Glutamatergic neuron (in vitro differentiated cells): ENCODE results near the gene GPRC5B. TPM values are rescaled to one million over a fixed set of nuclear protein-coding genes. Genes with fewer than 3 reads are reported as not detected.

Experiments used
- DNase-seq: peaks from one replicate; pipeline ENCODE4 v3.0.0; 2022
- H3K27ac Mint-ChIP-seq: one replicate; pipeline ENCODE4 v1.8.0; 2020; ENCODE audit warnings: mild to moderate bottlenecking, mixed read lengths, inconsistent platforms; ENCODE audit not compliant: unreplicated experiment
- H3K27me3 Mint-ChIP-seq: one replicate; pipeline ENCODE4 v1.8.0; 2020; ENCODE audit warnings: mild to moderate bottlenecking, moderate library complexity, mixed read lengths, inconsistent platforms; ENCODE audit not compliant: unreplicated experiment
- H3K36me3 Mint-ChIP-seq: one replicate; pipeline ENCODE4 v1.8.0; 2020; ENCODE audit warnings: mild to moderate bottlenecking, mixed read lengths, inconsistent platforms; ENCODE audit not compliant: unreplicated experiment
- H3K4me1 Mint-ChIP-seq: one replicate; pipeline ENCODE4 v1.8.0; 2020; ENCODE audit warnings: mild to moderate bottlenecking, low read depth, mixed read lengths, inconsistent platforms; ENCODE audit not compliant: unreplicated experiment
- H3K4me3 Mint-ChIP-seq: one replicate; pipeline ENCODE4 v1.8.0; 2020; ENCODE audit warnings: mild to moderate bottlenecking, mixed read lengths, inconsistent platforms; ENCODE audit not compliant: unreplicated experiment
- H3K9me3 Mint-ChIP-seq: one replicate; pipeline ENCODE4 v1.8.0; 2020; ENCODE audit warnings: mild to moderate bottlenecking, moderate library complexity, mixed read lengths, inconsistent platforms; ENCODE audit not compliant: unreplicated experiment
- total RNA-seq: library from RNA; stranded (reverse); fragmentation: NEBNext Ultra II Directional; extraction: Animal tissue kit (Norgen Biotek cat#: 25700); gene quantifications from one replicate; pipeline ENCODE4 v1.2.1, GENCODE V29; 2021; ENCODE audit not compliant: unreplicated experiment
- TF ChIP-seq, protein P1 (sequence below): fragments of 200-600 bp; sonication (generic); IDR thresholded peaks from one replicate; pipeline ENCODE4 v1.5.0; 2021; ENCODE audit not compliant: partially characterized antibody, unreplicated experiment

The GPRC5B gene
- total RNA-seq, 1 donor from 2014 or later, result 8.7 TPM

GRCh38 chr16:19864566-19864965 lies 20.1 kb downstream of the GPRC5B start:
- DNase-seq, result no peak
- H3K4me3 Mint-ChIP-seq, result no peak overlapping the region
- peaks cover 2% of the 10 kb centered on the region for H3K27me3 Mint-ChIP-seq
- no peaks in the 10 kb centered on the region for H3K4me1 Mint-ChIP-seq
- peaks cover 4% of the 10 kb centered on the region for H3K36me3 Mint-ChIP-seq
- peaks cover 5% of the 10 kb centered on the region for H3K9me3 Mint-ChIP-seq
- TF ChIP-seq, protein P1, sequence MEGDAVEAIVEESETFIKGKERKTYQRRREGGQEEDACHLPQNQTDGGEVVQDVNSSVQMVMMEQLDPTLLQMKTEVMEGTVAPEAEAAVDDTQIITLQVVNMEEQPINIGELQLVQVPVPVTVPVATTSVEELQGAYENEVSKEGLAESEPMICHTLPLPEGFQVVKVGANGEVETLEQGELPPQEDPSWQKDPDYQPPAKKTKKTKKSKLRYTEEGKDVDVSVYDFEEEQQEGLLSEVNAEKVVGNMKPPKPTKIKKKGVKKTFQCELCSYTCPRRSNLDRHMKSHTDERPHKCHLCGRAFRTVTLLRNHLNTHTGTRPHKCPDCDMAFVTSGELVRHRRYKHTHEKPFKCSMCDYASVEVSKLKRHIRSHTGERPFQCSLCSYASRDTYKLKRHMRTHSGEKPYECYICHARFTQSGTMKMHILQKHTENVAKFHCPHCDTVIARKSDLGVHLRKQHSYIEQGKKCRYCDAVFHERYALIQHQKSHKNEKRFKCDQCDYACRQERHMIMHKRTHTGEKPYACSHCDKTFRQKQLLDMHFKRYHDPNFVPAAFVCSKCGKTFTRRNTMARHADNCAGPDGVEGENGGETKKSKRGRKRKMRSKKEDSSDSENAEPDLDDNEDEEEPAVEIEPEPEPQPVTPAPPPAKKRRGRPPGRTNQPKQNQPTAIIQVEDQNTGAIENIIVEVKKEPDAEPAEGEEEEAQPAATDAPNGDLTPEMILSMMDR, result no peak
- no peak overlapping the region for H3K27ac Mint-ChIP-seq

- no peak overlapping the region for H3K4me3 Mint-ChIP-seq
These were observed 20.7 kb downstream of the GPRC5B start for GRCh38 chr16:19863990-19864389.

DNA sequence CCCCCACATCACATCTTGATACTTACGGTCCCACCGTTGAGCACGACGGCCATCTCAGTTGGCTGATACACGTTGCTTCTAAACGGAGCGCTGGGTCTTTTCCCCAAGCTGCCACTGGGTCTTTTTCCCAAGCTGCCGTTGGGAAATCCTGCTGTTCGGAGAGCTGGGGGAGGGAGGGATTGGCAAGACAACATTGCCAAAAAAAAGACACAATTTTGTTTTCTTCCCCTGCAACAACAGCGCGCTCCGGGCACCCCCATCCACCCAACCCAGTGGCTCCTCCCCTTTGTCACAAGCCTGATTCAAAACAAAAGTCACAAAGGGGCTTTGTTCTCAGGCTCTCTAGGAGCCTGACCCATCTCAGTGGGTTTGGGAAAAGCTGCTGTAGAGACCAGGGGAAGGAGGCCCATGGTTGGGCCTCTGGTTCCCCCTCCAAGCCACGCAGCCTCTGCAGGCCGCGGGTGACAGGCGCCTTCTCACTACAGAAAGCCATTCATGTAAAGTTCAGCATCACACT lies 22.8 kb downstream of the GPRC5B start:
- H3K36me3 Mint-ChIP-seq, result no peaks in the 10 kb centered on the region
- H3K4me1 Mint-ChIP-seq, result peaks cover 5% of the 10 kb centered on the region
- TF ChIP-seq, protein P1, result no peak
- H3K27ac Mint-ChIP-seq, result no peak overlapping the region
- peaks cover 2% of the 10 kb centered on the region for H3K27me3 Mint-ChIP-seq
- peaks cover 2% of the 10 kb centered on the region for H3K9me3 Mint-ChIP-seq
- H3K4me3 Mint-ChIP-seq, result peak overlapping the region; percentile 34
- no peak for DNase-seq

More at GRCh38 chr16:19863990-19864389, 20.7 kb downstream of the GPRC5B start:
- DNase-seq, result no peak
- H3K27me3 Mint-ChIP-seq, result peaks cover 2% of the 10 kb centered on the region
- H3K27ac Mint-ChIP-seq, result no peak overlapping the region
- H3K9me3 Mint-ChIP-seq, result peaks cover 5% of the 10 kb centered on the region
- TF ChIP-seq, protein P1, result no peak
- no peaks in the 10 kb centered on the region for H3K4me1 Mint-ChIP-seq
- peaks cover 4% of the 10 kb centered on the region for H3K36me3 Mint-ChIP-seq

DNA sequence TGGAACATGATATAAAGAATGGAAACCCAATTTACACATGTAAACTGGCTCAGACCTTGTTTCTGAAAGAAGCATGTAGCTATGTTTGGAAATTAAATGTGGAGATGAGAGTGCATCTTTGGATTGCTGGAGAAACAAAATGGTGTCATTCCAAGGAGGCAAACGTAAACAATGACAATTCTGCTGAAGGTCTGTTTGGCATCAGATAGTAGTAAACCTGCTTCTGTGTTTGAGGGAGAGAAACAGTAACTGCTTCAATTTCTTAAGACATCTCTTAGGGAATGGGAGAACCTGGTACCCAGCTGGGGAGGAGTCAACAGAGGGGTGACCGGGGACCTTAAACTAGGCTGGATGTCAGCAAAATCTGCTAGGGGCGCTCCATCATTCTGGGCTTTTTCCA lies 23.5 kb downstream of the GPRC5B start:
- Mint-ChIP-seq H3K27me3 (no peaks in the 10 kb centered on the region), H3K36me3 (no peaks in the 10 kb centered on the region), H3K27ac (no peak overlapping the region), H3K4me1 (peaks cover 8% of the 10 kb centered on the region), H3K9me3 (peaks cover 2% of the 10 kb centered on the region), H3K4me3 (no peak overlapping the region)
- TF ChIP-seq, protein P1, result no peak
- no peak for DNase-seq

DNA sequence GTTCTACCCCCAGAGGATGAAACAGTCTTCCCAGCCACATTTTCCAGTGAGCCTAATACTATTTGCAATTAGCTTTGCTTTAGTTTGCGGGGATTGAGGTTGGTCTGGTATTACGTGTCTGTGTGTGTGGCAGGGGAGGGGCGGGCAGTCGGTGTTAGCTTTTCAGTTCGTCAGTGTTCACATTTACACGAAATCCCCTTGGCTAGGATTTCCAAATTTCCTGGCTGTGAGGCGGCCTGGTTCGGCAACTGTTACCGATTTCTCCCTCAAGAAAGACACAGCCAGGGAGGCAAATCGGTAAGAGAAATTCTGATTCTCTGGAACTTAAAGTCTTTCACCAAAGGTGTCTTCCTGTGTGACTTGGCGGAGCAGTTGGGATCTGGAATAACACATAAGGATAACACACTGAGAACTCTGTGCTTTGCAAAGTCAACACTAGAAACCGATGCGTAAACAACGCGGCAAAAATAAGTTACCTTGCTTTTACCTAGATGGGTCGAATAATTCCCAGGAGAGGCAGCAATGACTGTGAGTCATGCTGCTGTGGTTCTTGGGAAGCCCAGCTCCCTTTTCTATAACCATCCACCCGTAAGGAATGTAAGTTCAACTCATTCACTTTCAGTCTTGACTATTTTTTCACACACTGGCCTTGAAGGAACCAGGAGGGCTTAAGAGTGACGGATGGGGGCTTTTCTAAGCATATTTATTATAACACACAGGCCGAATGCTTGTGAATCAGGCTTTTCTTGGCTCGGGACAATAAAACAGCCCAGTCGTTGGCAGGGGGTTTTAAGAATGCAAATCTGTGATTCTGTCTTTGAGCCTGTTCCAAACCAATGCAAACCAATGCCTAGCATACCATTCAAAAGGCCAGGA lies 24.2 kb downstream of the GPRC5B start:
- TF ChIP-seq, protein P1, result no peak
- Mint-ChIP-seq H3K36me3 (no peaks in the 10 kb centered on the region), H3K9me3 (peaks cover 2% of the 10 kb centered on the region), H3K4me3 (no peak overlapping the region), H3K4me1 (peaks cover 8% of the 10 kb centered on the region), H3K27ac (no peak overlapping the region), H3K27me3 (no peaks in the 10 kb centered on the region)
- DNase-seq, result no peak
